HG03095 (cell line): ENCODE measurements around the gene RAB6B.
A peak's percentile ranks its signal among the peaks of the same experiment; 100 is the strongest.

Source experiments
- ATAC-seq: cut with Tn5 transposase; IDR thresholded peaks from one replicate; pipeline ENCODE4 v1.9.1; 2021; ENCODE audit warnings: moderate library complexity; ENCODE audit not compliant: unreplicated experiment

RAB6B gene

GRCh38 chr3:133931084-133931483, 35.4 kb upstream of the RAB6B start:
- no peak for ATAC-seq

- no peak for ATAC-seq
Measured at GRCh38 chr3:133930341-133930933, 34.8 kb upstream of the RAB6B start.

GRCh38 chr3:133928903-133929607, 33.4 kb upstream of the RAB6B start:
- no peak for ATAC-seq

GRCh38 chr3:133928136-133928893, 32.6 kb upstream of the RAB6B start:
- peak; percentile 33 for ATAC-seq

- peak; percentile 60 for ATAC-seq
Measured at GRCh38 chr3:133927540-133928066, 31.9 kb upstream of the RAB6B start.

GRCh38 chr3:133926736-133927539, 31.3 kb upstream of the RAB6B start:
- ATAC-seq: no peak

- ATAC-seq: no peak
Measured at GRCh38 chr3:133925960-133926735, 30.5 kb upstream of the RAB6B start.

- no peak for ATAC-seq
Measured at GRCh38 chr3:133924041-133924440, 28.4 kb upstream of the RAB6B start.

- ATAC-seq: no peak
Measured at GRCh38 chr3:133921592-133921991, 25.9 kb upstream of the RAB6B start.

- no peak for ATAC-seq
Measured at GRCh38 chr3:133917144-133917543, 21.5 kb upstream of the RAB6B start.

GRCh38 chr3:133915685-133916658, 20.3 kb upstream of the RAB6B start:
- ATAC-seq: no peak

- ATAC-seq: no peak
Measured at GRCh38 chr3:133914839-133915600, 19.3 kb upstream of the RAB6B start.

GRCh38 chr3:133910422-133910821, 14.7 kb upstream of the RAB6B start:
- no peak for ATAC-seq

- no peak for ATAC-seq
Measured at GRCh38 chr3:133905376-133905775, 9.7 kb upstream of the RAB6B start.

- no peak for ATAC-seq
Measured at GRCh38 chr3:133901847-133902246, 6.2 kb upstream of the RAB6B start.

GRCh38 chr3:133901083-133901482, 5.4 kb upstream of the RAB6B start:
- ATAC-seq: no peak

- ATAC-seq: no peak
Measured at GRCh38 chr3:133899311-133899710, 3.6 kb upstream of the RAB6B start.

GRCh38 chr3:133897547-133897946, 1.9 kb upstream of the RAB6B start:
- ATAC-seq: no peak
